ENCODE measurements around the gene RBM39.

Gene RBM39

GRCh38 chr20:35734374-35734773 is 7.7 kb downstream of the RBM39 start:
- peaks cover 100% of the 10 kb centered on the region for H3K36me3 ChIP-seq (ENCODE audit: control insufficient read depth, insufficient read depth, low read length)
- no peaks in the 10 kb centered on the region for H3K9me3 ChIP-seq (ENCODE audit: control insufficient read depth, low read length)
- peaks cover 5% of the 10 kb centered on the region for H3K4me1 ChIP-seq (ENCODE audit: control insufficient read depth, insufficient read depth, low read length, poor library complexity, severe bottlenecking)
- no peak overlapping the region for H3K27ac ChIP-seq (ENCODE audit: low read depth, low read length, severe bottlenecking)
- no peak overlapping the region for H3K4me3 ChIP-seq (ENCODE audit: extremely low read depth, insufficient read depth, low read length, poor library complexity, severe bottlenecking)

- Histone ChIP-seq H3K4me3 (ENCODE audit: extremely low read depth, insufficient read depth, low read length, poor library complexity, severe bottlenecking) (no peak overlapping the region), H3K36me3 (ENCODE audit: control insufficient read depth, insufficient read depth, low read length) (peaks cover 99% of the 10 kb centered on the region), H3K27ac (ENCODE audit: low read depth, low read length, severe bottlenecking) (no peak overlapping the region), H3K9me3 (ENCODE audit: control insufficient read depth, low read length) (no peaks in the 10 kb centered on the region), H3K4me1 (ENCODE audit: control insufficient read depth, insufficient read depth, low read length, poor library complexity, severe bottlenecking) (peaks cover 5% of the 10 kb centered on the region)
- WGBS, 2 experiments (ENCODE audit: insufficient coverage in 2 of 2): 91 to 100% methylated on average over 1 of the region's 1 CpG
Measured at GRCh38 chr20:35732644-35732982, 9.4 kb downstream of the RBM39 start.

GRCh38 chr20:35731862-35732643 is 10.0 kb downstream of the RBM39 start:
- Histone ChIP-seq H3K4me1 (ENCODE audit: control insufficient read depth, insufficient read depth, low read length, poor library complexity, severe bottlenecking) (peaks cover under 1% of the 10 kb centered on the region), H3K27ac (ENCODE audit: low read depth, low read length, severe bottlenecking) (no peak overlapping the region), H3K4me3 (ENCODE audit: extremely low read depth, insufficient read depth, low read length, poor library complexity, severe bottlenecking) (no peak overlapping the region), H3K36me3 (ENCODE audit: control insufficient read depth, insufficient read depth, low read length) (peaks cover 99% of the 10 kb centered on the region), H3K9me3 (ENCODE audit: control insufficient read depth, low read length) (no peaks in the 10 kb centered on the region)
- WGBS, 2 experiments (ENCODE audit: insufficient coverage in 2 of 2): 93 to 96% methylated on average over 22 to 23 of the region's 24 CpGs

- Histone ChIP-seq H3K9me3 (ENCODE audit: control insufficient read depth, low read length) (no peaks in the 10 kb centered on the region), H3K4me3 (ENCODE audit: extremely low read depth, insufficient read depth, low read length, poor library complexity, severe bottlenecking) (no peak overlapping the region), H3K36me3 (ENCODE audit: control insufficient read depth, insufficient read depth, low read length) (peaks cover 99% of the 10 kb centered on the region), H3K27ac (ENCODE audit: low read depth, low read length, severe bottlenecking) (no peak overlapping the region), H3K4me1 (ENCODE audit: control insufficient read depth, insufficient read depth, low read length, poor library complexity, severe bottlenecking) (no peaks in the 10 kb centered on the region)
- WGBS, 2 experiments (ENCODE audit: insufficient coverage in 2 of 2): 100% methylated on average over 1 of the region's 2 CpGs; no CpG with 5 or more reads in 1 of the 2 experiments
Measured at GRCh38 chr20:35731469-35731788, 10.6 kb downstream of the RBM39 start.

GRCh38 chr20:35730583-35731468 is 11.2 kb downstream of the RBM39 start:
- Histone ChIP-seq H3K27ac (ENCODE audit: low read depth, low read length, severe bottlenecking) (no peak overlapping the region), H3K4me1 (ENCODE audit: control insufficient read depth, insufficient read depth, low read length, poor library complexity, severe bottlenecking) (no peaks in the 10 kb centered on the region), H3K4me3 (ENCODE audit: extremely low read depth, insufficient read depth, low read length, poor library complexity, severe bottlenecking) (no peak overlapping the region), H3K36me3 (ENCODE audit: control insufficient read depth, insufficient read depth, low read length) (peaks cover 99% of the 10 kb centered on the region), H3K9me3 (ENCODE audit: control insufficient read depth, low read length) (no peaks in the 10 kb centered on the region)
- 94 to 100% methylated on average over 2 of the region's 4 CpGs for WGBS, 2 experiments (ENCODE audit: insufficient coverage in 2 of 2)

GRCh38 chr20:35729836-35730582 is 12.1 kb downstream of the RBM39 start:
- WGBS, 2 experiments (ENCODE audit: insufficient coverage in 2 of 2): 90 to 100% methylated on average over 1 of the region's 2 CpGs
- no peaks in the 10 kb centered on the region for H3K4me1 ChIP-seq (ENCODE audit: control insufficient read depth, insufficient read depth, low read length, poor library complexity, severe bottlenecking)
- H3K9me3 ChIP-seq (ENCODE audit: control insufficient read depth, low read length): no peaks in the 10 kb centered on the region
- peaks cover 99% of the 10 kb centered on the region for H3K36me3 ChIP-seq (ENCODE audit: control insufficient read depth, insufficient read depth, low read length)
- H3K4me3 ChIP-seq (ENCODE audit: extremely low read depth, insufficient read depth, low read length, poor library complexity, severe bottlenecking): no peak overlapping the region
- no peak overlapping the region for H3K27ac ChIP-seq (ENCODE audit: low read depth, low read length, severe bottlenecking)

- Histone ChIP-seq H3K36me3 (ENCODE audit: control insufficient read depth, insufficient read depth, low read length) (peaks cover 99% of the 10 kb centered on the region), H3K9me3 (ENCODE audit: control insufficient read depth, low read length) (no peaks in the 10 kb centered on the region), H3K27ac (ENCODE audit: low read depth, low read length, severe bottlenecking) (no peak overlapping the region), H3K4me3 (ENCODE audit: extremely low read depth, insufficient read depth, low read length, poor library complexity, severe bottlenecking) (no peak overlapping the region), H3K4me1 (ENCODE audit: control insufficient read depth, insufficient read depth, low read length, poor library complexity, severe bottlenecking) (no peaks in the 10 kb centered on the region)
- 92 to 100% methylated on average over 4 to 7 of the region's 7 CpGs for WGBS, 2 experiments (ENCODE audit: insufficient coverage in 2 of 2)
Measured at GRCh38 chr20:35729283-35729807, 12.7 kb downstream of the RBM39 start.

GRCh38 chr20:35726842-35727711 is 15.0 kb downstream of the RBM39 start:
- H3K27ac ChIP-seq (ENCODE audit: low read depth, low read length, severe bottlenecking): no peak overlapping the region
- no peak overlapping the region for H3K4me3 ChIP-seq (ENCODE audit: extremely low read depth, insufficient read depth, low read length, poor library complexity, severe bottlenecking)
- WGBS, 2 experiments (ENCODE audit: insufficient coverage in 2 of 2): 98 to 100% methylated on average over 12 to 13 of the region's 20 CpGs
- H3K4me1 ChIP-seq (ENCODE audit: control insufficient read depth, insufficient read depth, low read length, poor library complexity, severe bottlenecking): no peaks in the 10 kb centered on the region
- H3K36me3 ChIP-seq (ENCODE audit: control insufficient read depth, insufficient read depth, low read length): peaks cover 98% of the 10 kb centered on the region
- H3K9me3 ChIP-seq (ENCODE audit: control insufficient read depth, low read length): no peaks in the 10 kb centered on the region

GRCh38 chr20:35724321-35725230 is 17.5 kb downstream of the RBM39 start:
- Histone ChIP-seq H3K4me3 (ENCODE audit: extremely low read depth, insufficient read depth, low read length, poor library complexity, severe bottlenecking) (no peak overlapping the region), H3K4me1 (ENCODE audit: control insufficient read depth, insufficient read depth, low read length, poor library complexity, severe bottlenecking) (no peaks in the 10 kb centered on the region), H3K9me3 (ENCODE audit: control insufficient read depth, low read length) (no peaks in the 10 kb centered on the region), H3K27ac (ENCODE audit: low read depth, low read length, severe bottlenecking) (no peak overlapping the region), H3K36me3 (ENCODE audit: control insufficient read depth, insufficient read depth, low read length) (peaks cover 98% of the 10 kb centered on the region)
- WGBS, 2 experiments (ENCODE audit: insufficient coverage in 2 of 2): 93 to 97% methylated on average over 7 to 9 of the region's 13 CpGs

Measured in mesodermal cell (in vitro differentiated cells).